ENCODE results near the gene TASOR2. TPM values are rescaled to one million over a fixed set of nuclear protein-coding genes. Genes with fewer than 3 reads are reported as not detected.

TASOR2 gene
- total RNA-seq, 3 donors from 2014 or later: 93.4 to 115 (median 109) TPM

DNA sequence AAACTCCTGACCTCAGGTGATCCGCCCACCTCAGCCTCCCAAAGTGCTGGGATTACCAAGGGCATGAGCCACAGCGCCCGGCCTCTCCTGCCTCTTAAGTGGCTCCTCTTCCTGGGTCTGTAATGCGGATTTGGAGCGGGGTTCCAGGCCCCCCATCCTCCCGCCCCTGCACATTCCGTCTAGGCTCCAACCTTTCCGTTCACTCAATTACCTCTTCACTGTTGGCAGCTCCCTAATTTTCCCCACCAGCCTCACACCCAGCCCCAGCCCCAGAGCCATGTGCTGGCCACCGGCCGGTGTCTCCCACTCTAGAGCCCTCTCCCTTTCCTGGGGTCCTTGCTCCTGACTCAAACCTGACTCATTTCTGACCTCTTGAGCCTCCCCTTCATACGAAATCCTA is 34.9 kb upstream of the TASOR2 start:
- ATAC-seq: no peak
- no peaks in the 10 kb centered on the region for H3K27me3 Mint-ChIP-seq (ENCODE audit: low read depth)
- H3K9me3 Mint-ChIP-seq: no peaks in the 10 kb centered on the region
- no peak for DNase-seq
- H3K4me3 Mint-ChIP-seq: no peak overlapping the region
- peaks cover 10% of the 10 kb centered on the region for H3K36me3 Mint-ChIP-seq (ENCODE audit: insufficient read depth)
- H3K4me1 Mint-ChIP-seq (ENCODE audit: low read depth): no peaks in the 10 kb centered on the region

DNA sequence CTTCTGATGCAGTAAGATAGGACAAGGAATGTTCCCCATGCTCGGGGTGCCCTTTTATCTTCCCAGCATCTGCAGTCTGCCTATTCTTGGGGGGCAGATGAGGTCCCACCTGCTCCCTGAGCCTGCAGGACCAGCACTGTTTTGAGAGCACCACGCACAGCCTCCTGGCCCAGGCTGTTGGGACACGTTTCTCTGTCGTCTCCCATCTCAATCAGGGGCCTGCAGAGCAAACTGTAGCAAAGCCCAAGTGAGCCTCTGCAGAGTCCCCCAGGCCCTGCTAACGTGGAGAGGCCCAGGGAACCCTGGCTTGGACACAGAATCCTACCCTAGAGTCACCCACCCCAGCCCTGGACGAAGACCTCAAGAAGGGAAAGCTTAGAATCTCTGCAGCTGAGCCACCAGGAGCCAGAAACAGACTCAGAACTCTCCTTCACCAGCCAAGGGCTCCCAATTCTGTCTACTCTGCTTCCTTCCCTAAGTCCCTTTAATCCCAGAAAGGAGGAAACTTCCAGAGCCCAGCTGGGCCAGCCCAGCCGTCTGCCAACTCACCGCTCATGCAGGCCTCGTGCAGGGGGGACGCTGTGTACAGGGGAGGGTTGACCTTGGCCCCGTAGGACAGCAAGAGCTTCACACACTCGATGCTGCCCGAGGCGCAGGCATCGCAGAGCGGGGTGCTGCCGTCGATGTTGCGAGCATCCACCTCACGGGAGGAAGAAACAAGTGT is 33.8 kb upstream of the TASOR2 start:
- no peaks in the 10 kb centered on the region for H3K9me3 Mint-ChIP-seq
- no peaks in the 10 kb centered on the region for H3K27me3 Mint-ChIP-seq (ENCODE audit: low read depth)
- ATAC-seq (no peak), DNase-seq (no peak)
- H3K4me3 Mint-ChIP-seq: no peak overlapping the region
- H3K36me3 Mint-ChIP-seq (ENCODE audit: insufficient read depth): peaks cover 10% of the 10 kb centered on the region
- H3K4me1 Mint-ChIP-seq (ENCODE audit: low read depth): peaks cover 6% of the 10 kb centered on the region

DNA sequence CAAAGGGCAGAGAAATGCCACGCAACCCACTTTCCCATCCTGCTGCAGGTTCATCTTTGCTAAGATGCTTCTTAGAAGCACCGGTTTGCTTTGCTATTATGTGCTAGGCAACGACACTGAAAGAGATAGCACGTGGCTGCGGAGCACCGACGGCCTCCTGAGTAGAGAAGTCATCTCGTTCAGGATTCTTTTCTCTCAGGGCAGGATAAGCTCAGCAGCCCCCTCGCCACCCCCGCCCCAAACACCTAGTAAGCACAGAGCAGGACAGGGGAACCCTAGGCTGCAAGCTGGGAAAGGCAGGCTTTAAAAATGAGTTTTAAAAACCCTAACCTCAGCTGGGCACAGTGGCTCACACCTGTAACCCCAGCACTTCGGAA is 33.3 kb upstream of the TASOR2 start:
- Mint-ChIP-seq H3K27me3 (ENCODE audit: low read depth) (no peaks in the 10 kb centered on the region), H3K4me1 (ENCODE audit: low read depth) (peaks cover 11% of the 10 kb centered on the region)

DNA sequence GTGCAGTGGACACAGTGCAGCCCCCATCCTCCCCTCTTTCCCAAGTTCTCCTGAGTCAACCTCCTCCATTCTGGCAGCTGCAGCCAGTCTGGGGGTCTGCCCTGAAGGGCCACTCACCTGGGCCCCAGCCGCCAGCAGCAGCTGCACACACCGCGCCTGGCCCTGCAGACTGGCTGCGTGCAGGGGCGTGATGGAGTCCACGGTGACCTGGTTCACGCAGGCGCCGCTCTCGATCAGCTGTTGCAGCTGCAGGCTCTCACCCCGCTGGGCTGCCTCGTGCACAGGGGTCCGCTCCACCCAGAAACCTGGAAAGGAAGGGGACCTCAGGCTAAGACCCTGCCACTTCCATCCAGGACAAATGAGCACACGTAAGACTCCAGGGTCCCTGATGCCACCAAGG is 31.9 kb upstream of the TASOR2 start:
- DNase-seq (no peak), ATAC-seq (no peak)
- H3K36me3 Mint-ChIP-seq (ENCODE audit: insufficient read depth): peaks cover 6% of the 10 kb centered on the region
- H3K4me3 Mint-ChIP-seq: no peak overlapping the region
- H3K9me3 Mint-ChIP-seq: no peaks in the 10 kb centered on the region
- H3K4me1 Mint-ChIP-seq (ENCODE audit: low read depth): peaks cover 25% of the 10 kb centered on the region
- no peaks in the 10 kb centered on the region for H3K27me3 Mint-ChIP-seq (ENCODE audit: low read depth)

More for the DNA sequence above, 33.3 kb upstream of the TASOR2 start:
- no peaks in the 10 kb centered on the region for H3K9me3 Mint-ChIP-seq
- peaks cover 10% of the 10 kb centered on the region for H3K36me3 Mint-ChIP-seq (ENCODE audit: insufficient read depth)
- no peak for DNase-seq
- ATAC-seq: no peak
- no peak overlapping the region for H3K4me3 Mint-ChIP-seq

DNA sequence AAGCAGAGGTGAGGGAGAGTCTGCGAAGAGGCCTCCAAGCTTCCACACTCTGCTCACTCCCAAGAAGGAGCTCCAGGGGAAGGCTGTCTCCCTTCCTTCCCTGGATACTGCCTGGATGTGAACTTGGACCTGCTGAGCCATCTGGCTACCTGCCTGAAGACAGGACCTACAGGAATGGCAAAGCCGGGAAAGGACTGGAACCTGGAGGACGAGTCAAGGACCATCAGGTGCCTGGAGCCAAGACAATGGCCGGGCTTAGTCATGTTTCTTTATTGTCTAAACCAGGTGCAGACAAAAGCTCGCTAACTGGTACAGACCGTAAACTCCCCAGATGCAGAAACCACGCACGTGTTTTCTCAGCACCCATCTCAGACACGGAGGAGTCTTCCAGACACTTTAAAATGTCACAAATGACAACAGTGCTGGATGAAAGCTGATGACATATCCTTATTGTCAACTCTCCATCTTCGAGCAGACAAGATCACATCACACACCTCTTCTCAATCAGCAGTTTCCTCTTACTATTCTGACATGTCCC is 30.4 kb upstream of the TASOR2 start:
- H3K36me3 Mint-ChIP-seq (ENCODE audit: insufficient read depth): peaks cover 3% of the 10 kb centered on the region
- no peaks in the 10 kb centered on the region for H3K27me3 Mint-ChIP-seq (ENCODE audit: low read depth)
- H3K4me3 Mint-ChIP-seq: no peak overlapping the region
- peaks cover 25% of the 10 kb centered on the region for H3K4me1 Mint-ChIP-seq (ENCODE audit: low read depth)
- ATAC-seq (no peak), DNase-seq (no peak)
- no peaks in the 10 kb centered on the region for H3K9me3 Mint-ChIP-seq

DNA sequence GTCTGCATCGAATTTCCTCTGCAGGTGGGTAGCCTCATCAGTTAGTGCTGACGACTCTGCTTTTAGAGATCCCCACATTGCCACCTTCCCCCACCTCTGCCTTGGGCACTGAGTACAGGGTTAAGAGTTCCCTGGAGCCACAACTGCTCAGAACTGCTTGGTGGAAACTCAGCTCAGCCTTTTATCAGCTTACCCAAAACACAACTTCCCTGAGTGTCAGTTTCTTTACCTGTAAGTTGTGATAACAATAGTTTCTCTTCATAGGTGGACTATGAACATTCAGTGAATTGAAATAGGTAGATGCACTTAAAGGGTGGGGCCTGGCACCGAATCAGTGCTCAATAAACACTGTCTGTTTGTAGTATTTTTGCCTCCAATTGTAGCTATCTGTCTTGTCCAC is 29.5 kb upstream of the TASOR2 start:
- Mint-ChIP-seq H3K27me3 (ENCODE audit: low read depth) (no peaks in the 10 kb centered on the region), H3K36me3 (ENCODE audit: insufficient read depth) (no peaks in the 10 kb centered on the region), H3K4me1 (ENCODE audit: low read depth) (peaks cover 31% of the 10 kb centered on the region), H3K9me3 (no peaks in the 10 kb centered on the region), H3K4me3 (no peak overlapping the region)
- DNase-seq (no peak), ATAC-seq (peak in 1 of 2 donors; percentile 35)

DNA sequence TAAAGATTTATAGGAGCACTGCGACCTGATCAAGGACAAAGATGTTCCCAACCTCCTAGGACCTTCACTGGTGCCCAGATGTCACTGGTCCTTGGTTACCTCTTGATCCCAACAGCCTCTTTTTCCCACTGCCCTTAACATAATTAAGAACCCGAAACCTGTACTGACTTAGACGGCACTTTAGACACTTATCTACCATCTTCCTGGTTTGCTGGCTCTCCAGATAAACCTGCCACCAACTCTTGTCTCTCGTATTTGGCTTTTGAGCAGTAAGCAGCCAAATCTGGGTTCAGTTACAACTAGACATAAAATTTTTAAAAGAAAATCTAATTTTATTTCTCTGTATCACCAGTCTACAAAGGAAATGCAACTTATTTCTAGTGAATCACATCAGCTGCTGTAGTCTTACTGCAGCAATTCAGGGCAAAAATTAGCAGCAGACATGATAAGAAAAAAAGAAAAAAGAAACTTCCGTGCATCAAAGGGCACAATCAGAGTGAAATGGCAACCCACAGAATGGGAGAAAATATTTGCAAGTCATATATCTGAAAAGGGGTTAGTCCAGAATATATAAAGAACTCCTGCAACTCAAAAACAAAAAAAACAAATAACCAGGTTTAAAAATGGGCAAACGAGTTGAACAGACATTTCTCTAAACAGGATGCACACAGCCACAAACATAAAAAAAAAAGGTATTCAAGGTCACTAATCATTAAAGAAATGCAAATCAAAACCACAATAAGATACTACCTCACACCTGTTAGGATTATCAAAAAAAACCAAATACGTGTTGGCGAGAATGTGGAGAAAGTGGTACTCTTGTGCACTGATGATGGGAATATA is 27.7 kb upstream of the TASOR2 start:
- Mint-ChIP-seq H3K27me3 (ENCODE audit: low read depth) (no peaks in the 10 kb centered on the region), H3K9me3 (no peaks in the 10 kb centered on the region), H3K4me1 (ENCODE audit: low read depth) (peaks cover 33% of the 10 kb centered on the region), H3K4me3 (no peak overlapping the region), H3K36me3 (ENCODE audit: insufficient read depth) (no peaks in the 10 kb centered on the region)
- ATAC-seq (no peak), DNase-seq (no peak)

DNA sequence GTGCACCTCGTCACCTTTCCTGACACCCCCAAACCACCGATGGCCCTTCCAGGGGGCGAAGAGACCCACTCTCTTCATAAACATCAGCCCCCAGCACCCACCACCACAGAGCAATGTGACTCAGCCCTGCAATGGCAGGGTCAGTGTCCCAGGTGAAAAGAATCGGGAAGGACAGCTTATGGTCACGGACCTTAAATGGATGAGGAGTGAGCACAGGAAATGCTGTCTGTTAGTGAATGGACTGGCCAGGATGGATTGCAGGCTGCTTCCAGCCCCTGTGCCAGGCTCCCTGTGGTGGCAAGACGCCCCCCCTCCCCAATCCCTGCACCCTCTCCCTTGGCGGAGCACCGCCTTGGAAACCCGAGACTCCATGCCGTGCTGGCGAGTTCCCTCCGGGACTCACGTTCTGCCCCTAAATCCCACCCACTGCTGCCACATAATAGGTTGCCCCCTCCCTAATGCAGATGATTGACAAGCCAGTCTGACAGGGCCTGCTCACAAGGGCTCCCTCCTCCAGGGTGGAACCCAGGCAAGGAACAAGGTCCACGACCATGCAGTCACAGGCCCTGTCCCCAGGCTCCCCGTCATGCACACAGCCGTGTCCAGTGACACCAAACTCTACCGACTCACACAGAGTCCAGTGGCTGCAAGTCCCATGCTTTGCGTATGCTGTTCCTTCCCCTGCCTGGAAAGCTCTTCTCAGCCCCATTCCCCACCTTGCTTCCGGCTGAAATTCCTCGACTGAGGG is 25.6 kb upstream of the TASOR2 start:
- Mint-ChIP-seq H3K4me1 (ENCODE audit: low read depth) (peaks cover 33% of the 10 kb centered on the region), H3K27me3 (ENCODE audit: low read depth) (no peaks in the 10 kb centered on the region), H3K9me3 (no peaks in the 10 kb centered on the region), H3K4me3 (no peak overlapping the region), H3K36me3 (ENCODE audit: insufficient read depth) (no peaks in the 10 kb centered on the region)
- ATAC-seq: no peak
- DNase-seq: no peak

DNA sequence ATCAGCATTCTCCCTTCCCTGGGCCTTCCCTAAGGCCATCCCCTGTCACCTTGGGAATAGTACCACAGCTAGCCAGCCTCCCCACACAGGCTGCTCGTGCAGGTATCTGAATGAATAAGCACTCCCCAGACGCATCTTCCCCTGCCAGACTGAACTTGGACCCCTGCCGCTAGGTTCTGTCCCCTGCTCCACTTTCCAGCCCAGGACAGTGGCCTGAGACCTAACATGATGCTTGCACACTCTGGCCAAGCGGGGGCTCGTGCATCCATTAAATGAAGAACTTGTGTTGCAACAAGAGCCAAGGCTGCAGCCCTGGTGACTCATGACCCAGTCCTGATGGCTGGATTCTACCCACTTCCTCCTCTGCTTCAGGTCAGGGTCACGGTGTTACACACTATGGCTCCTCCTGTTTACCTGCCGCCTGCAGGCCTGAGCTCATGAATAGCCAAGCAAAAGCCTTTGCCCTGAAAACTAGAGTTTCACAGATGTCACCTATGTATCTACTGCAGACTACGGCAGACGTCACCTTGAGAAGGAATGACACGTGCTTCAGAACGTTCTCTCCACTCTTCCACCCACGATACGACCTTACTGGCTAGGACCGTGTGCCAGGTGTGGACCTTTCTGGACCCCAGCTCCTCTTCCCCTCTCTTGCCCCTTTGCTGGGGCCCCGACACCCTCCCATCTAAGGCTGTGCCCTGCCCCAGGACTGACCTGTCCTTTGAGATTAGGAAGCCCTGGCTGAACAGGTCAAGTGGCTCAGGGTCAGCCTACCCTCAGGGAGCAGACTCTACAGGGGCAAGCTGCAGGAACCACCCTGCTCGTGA is 24.7 kb upstream of the TASOR2 start:
- ATAC-seq: peak in 1 of 2 donors; percentile 53
- DNase-seq: no peak
- peaks cover 36% of the 10 kb centered on the region for H3K4me1 Mint-ChIP-seq (ENCODE audit: low read depth)

DNA sequence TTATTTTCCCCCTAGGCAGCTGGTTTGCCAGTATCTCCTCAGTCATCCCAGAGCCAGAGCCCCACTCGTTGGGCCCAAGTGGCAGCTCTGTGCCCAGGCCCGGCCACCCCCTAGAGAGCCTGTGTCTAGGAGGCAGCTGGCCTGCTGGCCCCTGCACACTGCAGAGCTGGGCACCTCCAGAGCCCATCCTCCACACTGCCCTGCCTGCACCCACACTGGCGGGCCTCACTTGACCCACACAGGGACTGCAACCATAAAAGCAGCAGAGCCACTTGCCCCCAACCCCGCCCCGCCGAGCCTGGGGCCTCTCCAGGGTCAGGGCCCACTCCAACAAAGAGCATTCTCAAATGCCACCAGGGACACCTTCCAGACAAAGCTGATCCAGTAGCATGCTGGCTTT is 23.6 kb upstream of the TASOR2 start:
- Mint-ChIP-seq H3K4me1 (ENCODE audit: low read depth) (peaks cover 31% of the 10 kb centered on the region), H3K4me3 (no peak overlapping the region), H3K9me3 (no peaks in the 10 kb centered on the region), H3K27me3 (ENCODE audit: low read depth) (no peaks in the 10 kb centered on the region), H3K36me3 (ENCODE audit: insufficient read depth) (no peaks in the 10 kb centered on the region)
- no peak for DNase-seq
- no peak for ATAC-seq

More for the DNA sequence above, 24.7 kb upstream of the TASOR2 start:
- Mint-ChIP-seq H3K9me3 (no peaks in the 10 kb centered on the region), H3K4me3 (no peak overlapping the region), H3K36me3 (ENCODE audit: insufficient read depth) (no peaks in the 10 kb centered on the region), H3K27me3 (ENCODE audit: low read depth) (no peaks in the 10 kb centered on the region)

DNA sequence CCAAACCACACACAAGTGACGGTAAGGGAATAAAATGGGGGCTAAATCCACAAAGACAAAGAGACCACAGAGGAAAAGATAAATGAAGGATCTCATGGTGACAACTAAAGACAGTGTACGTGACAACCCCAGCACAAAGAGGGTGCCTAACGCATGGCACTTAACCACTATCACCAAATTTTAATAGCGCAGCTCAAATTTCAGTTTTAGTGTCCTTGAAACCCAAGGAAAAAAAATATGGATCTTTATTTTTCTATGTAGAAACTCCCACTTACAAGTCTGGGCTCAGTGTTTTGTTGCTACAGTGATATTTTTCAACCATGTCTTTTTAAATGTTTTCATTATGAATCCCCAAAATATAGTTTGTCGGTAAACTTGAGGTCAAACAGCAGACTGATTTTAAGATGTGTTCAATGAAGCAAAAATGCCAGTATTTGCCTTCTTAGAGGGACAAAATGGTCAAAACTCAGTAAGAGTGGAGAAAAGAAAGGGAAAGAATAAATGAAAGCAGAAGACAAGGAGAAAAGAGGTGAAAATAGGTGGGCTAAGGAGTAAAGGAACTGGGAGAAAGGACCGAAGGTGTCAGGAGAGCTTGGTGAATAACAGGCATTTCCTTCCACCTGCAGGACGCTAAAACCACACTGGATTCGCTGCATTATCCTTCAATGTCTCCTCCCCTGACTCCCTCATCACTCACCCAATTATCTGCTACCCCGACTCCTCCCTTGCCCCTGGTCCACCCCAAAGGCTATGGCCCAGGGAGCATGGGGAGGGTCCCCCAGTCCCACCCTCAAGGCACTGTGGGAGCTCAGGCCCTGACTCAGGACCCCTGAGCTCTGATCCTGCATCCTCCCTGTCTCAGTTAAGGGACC is 21.7 kb upstream of the TASOR2 start:
- Mint-ChIP-seq H3K36me3 (ENCODE audit: insufficient read depth) (no peaks in the 10 kb centered on the region), H3K4me3 (no peak overlapping the region), H3K9me3 (no peaks in the 10 kb centered on the region), H3K27me3 (ENCODE audit: low read depth) (no peaks in the 10 kb centered on the region), H3K4me1 (ENCODE audit: low read depth) (peaks cover 24% of the 10 kb centered on the region)
- ATAC-seq (no peak), DNase-seq (no peak)

DNA sequence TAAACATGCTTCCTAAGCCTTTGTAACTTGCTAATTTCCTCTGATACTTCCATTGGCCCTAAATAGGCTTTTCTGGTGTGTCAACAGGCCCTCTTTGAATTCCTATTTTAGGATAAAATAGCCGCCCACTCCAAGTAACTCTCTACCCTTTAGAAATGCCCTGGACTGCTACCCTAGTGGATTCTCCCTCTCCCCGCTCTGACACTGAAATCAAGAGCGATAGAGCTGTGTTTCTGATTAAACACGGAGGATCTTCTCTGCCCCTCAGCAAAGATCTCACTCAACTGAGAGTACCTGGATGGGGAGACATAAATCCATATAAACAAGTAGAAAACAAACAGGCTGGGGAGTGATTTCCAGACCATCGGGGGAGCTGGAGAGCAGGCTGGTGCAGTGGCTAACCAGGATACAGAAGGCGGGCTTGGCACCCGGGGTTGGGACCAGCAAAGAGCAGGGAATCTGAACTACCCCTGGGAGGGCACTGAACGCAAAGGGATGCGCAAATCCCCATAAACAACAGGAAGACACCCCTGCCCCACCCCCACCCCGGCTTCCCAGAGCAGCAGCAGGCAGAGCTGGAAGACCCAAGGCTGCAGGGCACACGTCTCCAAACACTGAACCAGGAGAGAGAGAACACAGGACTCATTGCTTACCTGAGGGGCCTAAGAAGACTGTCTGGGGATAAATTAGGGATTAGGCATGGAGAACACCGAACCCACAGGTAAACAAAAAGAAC is 20.8 kb upstream of the TASOR2 start:
- DNase-seq (no peak), ATAC-seq (no peak)
- no peak overlapping the region for H3K4me3 Mint-ChIP-seq
- H3K9me3 Mint-ChIP-seq: no peaks in the 10 kb centered on the region
- H3K27me3 Mint-ChIP-seq (ENCODE audit: low read depth): no peaks in the 10 kb centered on the region
- H3K4me1 Mint-ChIP-seq (ENCODE audit: low read depth): peaks cover 24% of the 10 kb centered on the region
- H3K36me3 Mint-ChIP-seq (ENCODE audit: insufficient read depth): no peaks in the 10 kb centered on the region

Measured in activated T-cell treated with anti-CD3 and anti-CD28 coated beads, Interleukin-2, amount 50 U/mL, for 4 hours (primary cell).